GM19468 (cell line): ENCODE measurements around the gene TIFAB.
"Not testable (repeated sequence)": the region's sequence is repeated elsewhere in the genome, so short reads cannot be mapped to it uniquely, and the experiment has no call there.

Source experiments
- ATAC-seq: cut with Tn5 transposase; IDR thresholded peaks from one replicate; pipeline ENCODE4 v1.9.1; 2021; ENCODE audit warnings: mild to moderate bottlenecking, moderate library complexity, moderate number of reproducible peaks; ENCODE audit not compliant: unreplicated experiment; ENCODE audit errors: extremely low read depth

The TIFAB gene

GRCh38 chr5:135452321-135453030, at the start of gene TIFAB:
TSS of gene TIFAB (minus strand) at chr5:135452351. CDS start at chr5:135449939, 2,412 bp downstream.
- no peak for ATAC-seq

- no peak for ATAC-seq
Observed at GRCh38 chr5:135498637-135498995, 46.5 kb upstream of the TIFAB start.

- no peak for ATAC-seq
Observed at GRCh38 chr5:135497971-135498636, 46.0 kb upstream of the TIFAB start.

- ATAC-seq, result not testable (repeated sequence)
Observed at GRCh38 chr5:135495531-135495930, 43.4 kb upstream of the TIFAB start.

GRCh38 chr5:135494196-135494595, 42.0 kb upstream of the TIFAB start:
- no peak for ATAC-seq

GRCh38 chr5:135493406-135494180, 41.4 kb upstream of the TIFAB start:
- ATAC-seq, result no peak

DNA sequence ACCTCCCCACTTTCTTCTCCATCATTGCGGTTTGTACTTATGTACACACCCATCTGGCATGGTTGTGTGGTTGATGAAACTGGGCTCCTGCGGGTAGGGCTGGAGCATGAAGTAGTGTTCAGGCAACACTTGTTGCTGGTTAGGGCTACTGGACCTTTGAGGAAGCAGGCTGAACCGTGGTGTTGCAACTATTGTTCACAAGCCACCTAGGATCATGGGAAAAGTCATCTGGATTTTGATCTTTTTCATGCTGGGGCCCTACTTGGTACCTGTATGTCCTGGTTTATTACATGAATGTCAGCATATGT, 40.1 kb upstream of the TIFAB start:
- ATAC-seq, result no peak

- no peak for ATAC-seq
Observed at GRCh38 chr5:135491552-135492318, 39.6 kb upstream of the TIFAB start.

DNA sequence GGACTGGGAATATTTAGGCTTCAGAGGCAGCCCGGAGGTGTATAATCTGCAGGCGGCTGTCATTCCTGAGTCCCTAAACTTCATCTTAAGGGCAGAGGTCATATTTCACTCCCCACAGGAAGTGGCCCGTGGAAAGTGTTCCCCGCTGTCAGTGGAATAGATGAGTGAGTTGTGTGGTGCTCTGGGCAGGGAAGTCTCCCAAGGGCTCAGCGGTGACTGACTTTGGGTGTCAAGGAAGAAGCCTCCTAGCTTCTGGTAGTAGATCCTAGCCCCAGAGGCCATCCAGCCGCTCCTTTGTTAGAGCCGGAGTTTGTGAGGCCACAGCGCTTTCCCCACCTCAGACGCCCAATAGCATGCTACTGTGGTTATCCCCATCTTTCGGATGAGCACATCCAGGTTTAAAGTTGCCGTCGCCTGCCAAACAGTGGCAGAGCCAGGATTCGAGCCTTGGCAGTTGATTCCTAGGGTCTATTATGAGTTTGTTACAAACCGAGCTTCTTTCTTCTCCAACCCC, 38.9 kb upstream of the TIFAB start:
- ATAC-seq, result no peak

DNA sequence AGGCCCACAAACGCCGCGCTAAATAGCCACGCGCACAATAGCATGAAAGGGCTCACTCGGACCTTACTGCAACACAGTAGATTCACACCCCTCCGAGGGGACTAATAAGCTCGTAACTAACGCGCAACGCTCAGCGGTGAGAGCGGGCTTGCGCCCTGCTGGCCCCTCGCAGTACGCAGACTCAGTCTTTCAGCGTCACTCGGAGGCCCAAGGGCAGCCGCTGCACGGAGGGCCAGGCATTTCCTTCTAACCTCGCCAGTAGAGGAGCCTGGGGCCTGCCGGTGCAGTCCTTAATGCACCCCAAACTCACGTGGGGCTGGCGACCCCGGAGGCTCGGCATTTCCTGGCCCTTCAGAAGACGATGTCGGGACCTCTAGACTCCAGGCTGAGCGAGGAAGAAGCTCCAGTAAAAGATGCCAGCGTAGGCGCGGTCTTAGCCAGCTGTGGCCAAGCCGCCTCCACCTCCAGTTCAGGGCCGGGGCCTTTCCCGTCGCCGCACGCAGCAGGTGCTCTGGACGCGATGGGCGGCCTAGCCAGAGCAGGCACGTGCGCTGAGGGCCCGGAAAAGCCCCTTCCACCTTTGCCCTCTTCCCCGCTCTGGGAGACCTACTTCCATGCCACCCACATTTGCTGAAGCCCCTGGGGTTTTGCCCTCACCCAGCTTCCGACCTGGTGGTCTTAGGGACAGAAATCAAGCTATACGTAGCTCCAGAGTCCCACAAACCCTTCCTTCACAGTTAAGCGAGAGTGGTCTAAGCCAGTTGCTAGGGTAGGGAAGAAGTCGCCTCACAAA, 38.3 kb upstream of the TIFAB start:
- ATAC-seq, result no peak

DNA sequence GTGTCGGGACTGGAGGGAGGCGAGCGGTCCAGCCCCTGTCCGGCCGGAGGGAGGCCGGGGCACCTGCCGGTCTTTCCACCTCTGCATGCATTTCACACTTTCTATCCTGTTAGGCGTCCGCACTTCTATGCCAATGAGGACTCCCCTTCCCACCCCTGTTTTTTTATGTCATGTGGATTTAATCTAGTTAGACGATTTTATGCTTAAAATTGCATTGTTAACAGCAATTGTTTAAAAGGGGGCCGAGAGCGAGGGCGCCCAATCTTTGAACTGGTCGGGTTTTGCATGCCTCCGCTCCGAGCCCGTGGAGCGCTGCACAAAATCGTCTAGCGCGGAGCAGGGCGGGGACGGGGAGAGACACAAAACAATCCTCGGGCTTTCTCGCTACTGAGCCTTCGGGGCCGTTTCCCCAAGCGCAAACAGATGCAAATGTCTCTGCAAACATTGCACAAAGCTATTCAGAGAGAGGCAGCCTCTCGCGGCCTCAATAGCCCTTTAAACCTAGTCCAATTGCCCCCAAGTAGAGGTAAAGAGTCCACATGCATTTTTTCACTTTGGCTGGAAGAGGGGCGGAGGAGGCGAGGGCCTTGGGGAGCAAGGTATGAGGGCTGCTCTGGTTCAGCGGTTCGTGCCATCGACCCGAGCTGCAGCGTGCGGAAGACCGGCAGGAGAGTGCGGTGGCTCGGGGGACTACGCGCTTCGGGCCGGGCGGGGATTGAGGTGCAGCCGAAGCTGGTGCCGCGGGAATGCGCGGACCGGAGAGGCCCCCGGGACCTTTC, 37.5 kb upstream of the TIFAB start:
- no peak for ATAC-seq

- no peak for ATAC-seq
Observed at GRCh38 chr5:135488727-135489465, 36.7 kb upstream of the TIFAB start.

- ATAC-seq, result no peak
Observed at GRCh38 chr5:135487839-135488514, 35.8 kb upstream of the TIFAB start.

DNA sequence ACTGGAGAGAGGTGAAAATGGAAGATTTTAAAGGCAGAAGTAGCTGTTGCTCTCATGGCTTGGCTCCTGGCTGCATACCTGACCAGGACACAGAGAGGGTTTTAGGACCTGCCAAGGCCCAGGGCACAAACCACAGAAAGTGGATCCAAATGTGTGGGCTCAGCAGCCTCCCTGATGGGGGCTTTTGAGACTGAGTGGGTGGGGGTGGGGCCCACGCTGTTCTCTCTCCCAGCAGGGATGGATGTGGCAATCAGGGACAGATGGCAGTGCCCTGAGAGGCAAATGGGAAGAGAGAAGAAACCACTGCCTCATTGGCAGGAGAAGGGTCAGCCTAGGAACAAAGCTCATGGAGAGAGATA, 34.9 kb upstream of the TIFAB start:
- ATAC-seq, result no peak

DNA sequence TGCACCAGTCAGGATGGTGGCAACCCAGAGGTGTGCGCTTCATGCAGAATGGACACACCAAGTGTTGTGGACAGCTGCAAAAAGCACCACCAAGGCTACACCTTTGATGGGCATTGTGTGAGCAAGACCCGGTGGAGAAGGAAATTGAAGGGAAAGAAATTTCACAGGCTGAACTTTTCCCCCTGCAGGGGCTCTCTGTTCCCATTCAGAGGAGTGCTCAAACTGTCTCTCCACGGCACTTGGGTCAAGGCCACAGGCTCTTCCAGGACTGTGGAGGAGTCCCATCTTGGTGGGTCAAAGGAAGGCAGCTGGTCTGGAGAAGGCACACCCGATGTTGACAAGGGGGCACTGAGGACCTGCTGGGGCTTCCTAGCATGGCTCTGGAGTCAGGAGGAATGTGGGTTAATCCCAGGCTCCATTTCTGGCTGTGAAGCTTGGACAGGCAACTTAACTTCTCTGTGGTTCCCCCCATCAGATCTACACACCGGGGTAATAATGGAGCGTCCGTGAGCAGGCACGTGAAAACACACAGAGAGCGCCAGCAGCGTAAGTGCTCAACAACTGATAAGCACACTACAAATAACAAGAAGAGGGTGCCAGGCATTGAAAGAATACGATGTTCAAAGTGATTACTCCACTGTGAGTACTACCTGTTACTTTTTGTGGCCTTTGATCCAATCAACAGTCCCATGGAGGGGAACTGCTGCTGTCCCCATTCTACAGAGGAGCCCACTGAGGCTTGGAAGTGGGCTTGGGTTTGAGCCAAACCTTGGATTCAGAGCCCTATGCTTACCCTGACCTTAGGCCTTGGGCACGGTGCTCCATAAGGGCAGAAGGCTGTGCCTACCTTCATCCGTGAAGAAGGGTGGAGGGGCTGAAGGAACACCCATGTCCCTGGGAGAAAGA, 34.2 kb upstream of the TIFAB start:
- no peak for ATAC-seq

- no peak for ATAC-seq
Observed at GRCh38 chr5:135484674-135485086, 32.5 kb upstream of the TIFAB start.

DNA sequence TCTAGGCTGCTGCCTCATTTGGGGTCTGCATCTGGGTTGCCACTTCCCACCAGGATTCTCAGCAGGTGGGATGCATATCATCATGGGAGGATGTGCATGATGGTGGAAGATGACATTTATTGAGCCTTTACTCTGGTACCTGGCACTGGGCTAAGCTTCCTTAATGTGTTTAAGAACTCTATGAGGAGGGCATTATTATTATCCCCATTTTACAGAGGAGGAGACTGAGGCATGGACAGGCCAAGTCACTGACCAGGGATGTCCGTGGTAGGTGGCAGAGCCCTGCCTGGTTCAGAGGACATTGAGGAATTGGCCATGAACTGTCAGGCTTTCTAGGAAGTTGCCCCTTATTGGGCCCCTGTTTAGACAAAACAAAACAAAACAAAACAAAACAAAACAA, 31.1 kb upstream of the TIFAB start:
- ATAC-seq, result no peak
